DOHH2 (cell line): ENCODE results near the gene B4GALT7.

Experiments
- CTCF ChIP-seq: fragments of 200-600 bp; sonication (generic); IDR thresholded peaks from one replicate; pipeline ENCODE4 v1.5.1; 2014; ENCODE audit warnings: antibody characterized with exemption, mild to moderate bottlenecking, low read depth, low read length; ENCODE audit not compliant: poor library complexity, severe bottlenecking
- EZH2phosphoT487 ChIP-seq: fragments of 200-600 bp; sonication (generic); IDR thresholded peaks from 2 replicates; pipeline ENCODE4 v1.6.1; 2017; ENCODE audit warnings: borderline replicate concordance, mild to moderate bottlenecking, antibody characterized with exemption, low read length, moderate library complexity, mixed read lengths

GRCh38 chr5:177557796-177558195, 42.1 kb upstream of the B4GALT7 start:
- no peak for TF ChIP-seq CTCF
- TF ChIP-seq EZH2phosphoT487, result no peak
